Activated CD8-positive, alpha-beta T cell treated with anti-CD3 and anti-CD28 coated beads for 36 hours (primary cell): Measurements from ENCODE around the gene CMTM1. TPM values are rescaled to one million over a fixed set of nuclear protein-coding genes. Genes with fewer than 3 reads are reported as not detected.
"Not testable (repeated sequence)": the region's sequence is repeated elsewhere in the genome, so short reads cannot be mapped to it uniquely, and the experiment has no call there.

Experiments
- ATAC-seq: fragments of 200-7000 bp; cut with Tn5 transposase; one replicate; pipeline ENCODE4 v1.10.0; 2021; ENCODE audit warnings: mild to moderate bottlenecking, moderate library complexity
- CTCF ChIA-PET: fragments of 350-600 bp; sonication (Branson Sonifier 250); formaldehyde crosslinking; loops from one replicate; lab custom pipeline; 2021; ENCODE audit warnings: antibody characterized with exemption; lab: Charles Lee
- POLR2A ChIA-PET: fragments of 350-600 bp; sonication (Branson Sonifier 250); formaldehyde crosslinking; loops from one replicate; lab custom pipeline; 2021; ENCODE audit warnings: antibody characterized with exemption; lab: Charles Lee
- DNase-seq: peaks from one replicate; pipeline ENCODE4 v3.0.0-alpha.2; 2020
- H3K27ac Mint-ChIP-seq: one replicate; pipeline ENCODE4 v1.8.0; 2021; ENCODE audit warnings: mild to moderate bottlenecking, mixed read lengths
- H3K27me3 Mint-ChIP-seq: one replicate; pipeline ENCODE4 v1.8.0; 2021; ENCODE audit warnings: mixed read lengths
- H3K36me3 Mint-ChIP-seq: one replicate; pipeline ENCODE4 v1.8.0; 2021; ENCODE audit warnings: low read depth, mixed read lengths
- H3K4me1 Mint-ChIP-seq: one replicate; pipeline ENCODE4 v1.8.0; 2021; ENCODE audit warnings: low read depth, mixed read lengths
- H3K4me3 Mint-ChIP-seq: one replicate; pipeline ENCODE4 v1.8.0; 2021; ENCODE audit warnings: mild to moderate bottlenecking, moderate library complexity, mixed read lengths
- H3K9me3 Mint-ChIP-seq: one replicate; pipeline ENCODE4 v1.8.0; 2021; ENCODE audit warnings: mixed read lengths
- CTCF ChIP-seq: fragments of 200-600 bp; IDR thresholded peaks from one replicate; pipeline ENCODE4 v1.8.0; 2022; ENCODE audit warnings: antibody characterized with exemption, mild to moderate bottlenecking
- intact Hi-C: fragments of 100-400 bp; cut with micrococcal nuclease; formaldehyde crosslinking; loops from one replicate; pipeline ENCODE4 v1.10.0; 2022
- total RNA-seq, 2 experiments: library from RNA; stranded (reverse); gene quantifications; one replicate each; pipeline ENCODE4 v1.2.3, GENCODE V29; 2021

The CMTM1 gene
- total RNA-seq, 2 experiments from 2014 or later = 5.4 to 6.2 TPM

GRCh38 chr16:66563574-66564334 is 2.5 kb upstream of the CMTM1 start:
- H3K9me3 Mint-ChIP-seq = no peaks in the 10 kb centered on the region
- peak; percentile 83 for ATAC-seq
- peak overlapping the region; percentile 39 for H3K27ac Mint-ChIP-seq
- peaks cover 56% of the 10 kb centered on the region for H3K36me3 Mint-ChIP-seq
- ChIA-PET CTCF (interaction anchor here (0.8 to 4.4 kb wide), 22 partner anchors 9 to 304 kb away, joined by 3 to 30 read pairs (median 6); partner anchors contain the start of genes CKLF, CMTM2, CMTM3 and NAE1), POLR2A (interaction anchor here (0.8 to 2.9 kb wide), 9 partner anchors 11 to 88 kb away, joined by 3 to 16 read pairs (median 4); partner anchors contain the start of genes CKLF and CMTM2)
- no peak for TF ChIP-seq CTCF
- no peak overlapping the region for H3K4me3 Mint-ChIP-seq
- peaks cover 58% of the 10 kb centered on the region for H3K4me1 Mint-ChIP-seq
- H3K27me3 Mint-ChIP-seq = no peaks in the 10 kb centered on the region
- peak; percentile 23 for DNase-seq
- intact Hi-C loops = loop anchor here (5.0 kb wide), 1 partner anchor 44 kb away; no protein-coding TSS in a partner anchor

DNA sequence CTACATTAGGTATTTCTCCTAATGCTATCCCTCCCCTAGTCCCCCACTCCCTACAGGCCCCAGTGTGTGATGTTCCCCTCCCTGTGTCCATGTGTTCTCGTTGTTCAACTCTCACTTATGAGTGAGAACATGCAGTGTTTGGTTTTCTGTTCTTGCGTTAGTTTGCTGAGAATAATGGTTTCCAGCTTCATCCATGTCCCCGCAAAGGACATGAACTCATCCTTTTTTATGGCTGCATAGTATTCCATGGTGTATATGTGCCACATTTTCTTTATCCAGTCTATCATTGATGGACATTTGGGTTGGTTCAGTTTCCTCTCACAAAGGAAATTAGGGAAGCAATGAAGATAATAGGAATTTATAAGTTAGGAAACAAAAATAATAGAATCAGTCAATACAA is 1.0 kb downstream of the CMTM1 start:
- H3K27ac Mint-ChIP-seq = peak overlapping the region; percentile 31
- H3K27me3 Mint-ChIP-seq, ATAC-seq, intact Hi-C loops, H3K9me3 Mint-ChIP-seq, DNase-seq, POLR2A ChIA-PET, CTCF ChIA-PET, H3K4me3 Mint-ChIP-seq: not testable (repeated sequence)
- H3K36me3 Mint-ChIP-seq = peaks cover 43% of the 10 kb centered on the region
- H3K4me1 Mint-ChIP-seq = peaks cover 32% of the 10 kb centered on the region

DNA sequence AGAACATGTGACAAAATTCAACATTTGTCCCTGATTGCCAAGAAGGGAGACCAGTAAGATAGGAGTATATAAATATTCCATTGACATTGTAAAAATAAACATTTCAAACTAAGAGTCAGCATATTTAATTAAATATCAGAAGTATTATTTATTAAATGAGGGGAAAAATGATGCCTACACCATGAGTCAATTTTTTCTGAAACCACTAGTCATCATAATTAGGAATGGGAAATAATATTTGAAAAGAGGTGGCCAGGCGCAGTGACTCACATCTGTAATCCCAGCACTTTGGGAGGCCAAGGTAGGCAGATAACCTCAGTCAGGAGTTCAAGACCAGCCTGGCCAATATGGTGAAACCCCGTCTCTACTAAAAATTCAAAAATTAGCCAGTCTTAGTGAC is 2.1 kb downstream of the CMTM1 start:
- Mint-ChIP-seq H3K4me3 (no peak overlapping the region), H3K9me3 (no peaks in the 10 kb centered on the region), H3K27ac (no peak overlapping the region), H3K36me3 (peaks cover 37% of the 10 kb centered on the region), H3K27me3 (no peaks in the 10 kb centered on the region), H3K4me1 (peaks cover 25% of the 10 kb centered on the region)
- ATAC-seq (no peak), DNase-seq (no peak)
- TF ChIP-seq CTCF = no peak
- ChIA-PET POLR2A (no interaction called here), CTCF (no interaction called here)
- intact Hi-C loops = no loop called here

DNA sequence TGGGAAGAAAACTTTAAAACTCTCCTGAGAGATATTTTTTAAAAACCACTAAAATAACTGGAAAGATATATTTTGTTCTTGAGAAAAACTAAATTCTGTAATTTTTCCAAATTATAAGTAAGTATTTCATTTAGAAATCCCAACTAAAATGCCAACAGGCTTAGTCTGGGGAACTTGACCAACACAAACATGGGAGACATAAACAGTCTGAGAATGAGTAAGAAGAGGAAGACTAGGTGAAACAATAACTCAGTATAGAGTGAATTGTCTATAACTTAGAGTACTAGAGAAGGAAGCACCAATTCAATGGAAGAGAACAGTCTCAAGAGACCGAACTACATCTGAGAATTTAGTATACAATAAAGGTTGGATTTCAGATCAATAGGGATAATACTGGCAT is 2.9 kb downstream of the CMTM1 start:
- no peak for TF ChIP-seq CTCF
- Mint-ChIP-seq H3K27me3 (no peaks in the 10 kb centered on the region), H3K36me3 (peaks cover 32% of the 10 kb centered on the region), H3K9me3 (no peaks in the 10 kb centered on the region), H3K4me3 (no peak overlapping the region), H3K4me1 (peaks cover 19% of the 10 kb centered on the region), H3K27ac (no peak overlapping the region)
- ATAC-seq = no peak
- CTCF ChIA-PET = interaction anchor here (1.9 to 2.2 kb wide), 2 partner anchors 39 to 163 kb away, joined by 7 to 10 read pairs; no protein-coding TSS in a partner anchor
- POLR2A ChIA-PET = interaction anchor here (1.0 to 3.9 kb wide), 2 partner anchors 12 to 198 kb away, joined by 3 to 19 read pairs; partner anchors contain the start of gene CMTM2
- DNase-seq = no peak
- intact Hi-C loops = no loop called here

DNA sequence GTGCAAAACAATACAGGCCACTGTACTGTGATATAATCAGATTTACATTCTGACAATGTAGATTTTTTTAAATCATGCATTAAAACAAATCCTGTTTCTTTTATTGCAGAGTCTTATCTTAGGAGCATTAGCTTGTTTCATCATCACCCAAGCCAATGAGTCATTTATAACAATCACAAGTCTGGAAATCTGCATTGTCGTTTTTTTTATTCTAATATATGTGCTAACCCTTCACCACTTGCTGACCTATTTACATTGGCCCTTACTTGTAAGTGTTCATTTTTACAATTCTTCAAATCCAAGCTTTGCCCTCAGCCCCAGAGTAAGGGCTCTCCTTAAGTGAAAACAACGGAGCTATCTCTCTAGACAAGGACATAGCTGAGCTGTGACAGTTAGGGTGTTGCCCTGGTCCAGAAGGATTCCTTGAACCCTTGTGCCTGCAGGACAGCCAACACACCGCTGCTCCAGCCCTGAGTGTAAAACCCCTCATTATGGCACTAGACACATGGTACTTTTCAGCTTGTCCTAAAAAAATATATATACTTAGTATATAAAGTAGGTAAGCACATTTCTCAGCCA is 3.7 kb downstream of the CMTM1 start:
- intact Hi-C loops = no loop called here
- peaks cover 29% of the 10 kb centered on the region for H3K36me3 Mint-ChIP-seq
- ChIA-PET POLR2A (interaction anchor here (0.8 to 3.9 kb wide), 4 partner anchors 11 to 199 kb away, joined by 3 to 19 read pairs (median 4); partner anchors contain the start of genes CMTM2 and TK2), CTCF (interaction anchor here (0.7 to 3.7 kb wide), 9 partner anchors 10 to 298 kb away, joined by 3 to 19 read pairs (median 5); partner anchors contain the start of gene CMTM2)
- no peak for DNase-seq
- no peaks in the 10 kb centered on the region for H3K27me3 Mint-ChIP-seq
- H3K9me3 Mint-ChIP-seq = no peaks in the 10 kb centered on the region
- no peak overlapping the region for H3K27ac Mint-ChIP-seq
- TF ChIP-seq CTCF = no peak
- ATAC-seq = no peak
- H3K4me3 Mint-ChIP-seq = no peak overlapping the region
- peaks cover 16% of the 10 kb centered on the region for H3K4me1 Mint-ChIP-seq
